ENCODE results near the gene GLE1. TPM values are rescaled to one million over a fixed set of nuclear protein-coding genes. Genes with fewer than 3 reads are reported as not detected.

The GLE1 gene
- total and polyA plus RNA-seq, 8 donors, result 21.6 to 31.8 (median 28.9) TPM

GRCh38 chr9:128494746-128495129 is 9.8 kb upstream of the GLE1 start:
- H3K4me1 ChIP-seq, result peaks cover 0 to 15% of the 10 kb centered on the region in 2 donors
- ATAC-seq (no peak), DNase-seq (no peak)
- H3K27ac ChIP-seq, result peak overlapping the region in 1 of 2 donors; percentile 53
- peaks cover 0 to 96% of the 10 kb centered on the region in 2 donors for H3K36me3 ChIP-seq
- intact Hi-C loops (cut with DNase I), result no loop called here
- no peaks in the 10 kb centered on the region for H3K9me3 ChIP-seq
- TF ChIP-seq CTCF (IDR thresholded peaks at IDR 0.05), result no peak
- no peak overlapping the region for H3K4me3 ChIP-seq
- no peaks in the 10 kb centered on the region for H3K27me3 ChIP-seq

GRCh38 chr9:128495296-128495695 is 9.2 kb upstream of the GLE1 start:
- Histone ChIP-seq H3K4me1 (peaks cover 0 to 15% of the 10 kb centered on the region in 2 donors), H3K27me3 (no peaks in the 10 kb centered on the region), H3K36me3 (peaks cover 0 to 96% of the 10 kb centered on the region in 2 donors), H3K4me3 (no peak overlapping the region), H3K27ac (no peak overlapping the region), H3K9me3 (no peaks in the 10 kb centered on the region)
- TF ChIP-seq CTCF (IDR thresholded peaks at IDR 0.05), result no peak
- ATAC-seq (no peak), DNase-seq (no peak)
- intact Hi-C loops (cut with DNase I), result no loop called here

- Histone ChIP-seq H3K27ac (no peak overlapping the region), H3K4me3 (no peak overlapping the region), H3K36me3 (peaks cover 0 to 97% of the 10 kb centered on the region in 2 donors), H3K27me3 (no peaks in the 10 kb centered on the region), H3K9me3 (no peaks in the 10 kb centered on the region), H3K4me1 (peaks cover 0 to 15% of the 10 kb centered on the region in 2 donors)
- DNase-seq (no peak), ATAC-seq (no peak)
- TF ChIP-seq CTCF (IDR thresholded peaks at IDR 0.05), result no peak
- intact Hi-C loops (cut with DNase I), result no loop called here
These were observed 8.6 kb upstream of the GLE1 start for GRCh38 chr9:128495804-128496417.

DNA sequence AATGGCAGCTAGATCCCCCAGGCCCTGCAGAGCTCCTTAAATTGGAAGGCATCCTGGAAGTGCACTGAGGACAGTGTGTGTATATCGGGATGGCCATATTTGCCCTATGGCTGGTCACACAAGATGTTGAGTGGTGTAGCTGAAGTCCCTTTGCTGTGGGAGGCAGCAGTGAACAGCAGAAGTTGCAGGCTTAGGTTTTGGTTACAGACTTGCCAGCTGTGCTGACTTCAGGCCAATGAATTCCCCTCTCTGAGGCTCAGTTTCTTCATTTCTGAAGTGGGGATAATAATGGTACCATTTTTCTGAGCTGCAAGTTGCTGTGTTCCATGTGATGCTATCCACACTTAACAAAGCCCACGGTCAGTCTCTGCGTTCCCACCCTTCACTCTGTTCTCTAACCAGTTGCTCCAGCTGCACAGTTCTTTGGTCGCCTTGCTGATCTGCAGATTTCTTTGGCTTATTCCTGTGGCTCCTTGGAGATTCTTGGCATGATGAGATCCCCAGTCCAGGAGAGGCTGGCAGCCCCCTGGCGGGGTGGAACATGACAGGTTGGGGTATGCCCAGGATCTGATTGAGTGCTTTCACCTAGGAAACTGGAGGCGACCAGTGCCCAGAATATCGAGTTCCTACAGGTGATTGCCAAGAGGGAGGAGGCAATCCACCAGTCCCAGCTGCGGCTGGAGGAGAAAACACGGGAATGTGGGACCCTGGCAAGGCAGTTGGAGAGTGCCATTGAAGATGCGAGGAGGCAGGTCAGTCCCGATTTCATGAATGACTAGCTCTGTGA is 6.5 kb upstream of the GLE1 start:
- no peak for TF ChIP-seq CTCF (IDR thresholded peaks at IDR 0.05)
- Histone ChIP-seq H3K27me3 (no peaks in the 10 kb centered on the region), H3K4me3 (no peak overlapping the region), H3K4me1 (peaks cover 0 to 15% of the 10 kb centered on the region in 2 donors), H3K27ac (no peak overlapping the region), H3K36me3 (peaks cover 0 to 86% of the 10 kb centered on the region in 2 donors), H3K9me3 (no peaks in the 10 kb centered on the region)
- no peak for DNase-seq
- intact Hi-C loops (cut with DNase I), result no loop called here
- no peak for ATAC-seq

DNA sequence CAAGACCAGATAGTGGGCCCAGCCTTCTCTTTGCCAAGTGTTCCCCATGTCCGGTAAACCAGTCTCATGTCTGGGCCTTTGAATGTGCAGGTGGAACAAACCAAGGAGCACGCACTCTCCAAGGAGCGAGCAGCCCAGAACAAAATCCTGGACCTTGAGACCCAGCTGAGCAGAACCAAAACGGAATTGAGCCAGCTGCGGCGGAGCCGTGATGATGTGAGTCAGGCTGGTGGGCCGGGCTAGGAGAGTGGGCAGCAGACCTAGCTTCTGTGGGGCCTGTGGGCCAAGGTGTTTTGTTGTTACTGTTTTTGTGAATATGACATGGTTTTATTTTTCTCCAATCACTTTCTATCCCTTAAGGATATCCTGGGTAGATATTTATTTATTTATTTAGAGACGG is 5.6 kb upstream of the GLE1 start:
- ATAC-seq (no peak), DNase-seq (no peak)
- H3K4me1 ChIP-seq, result peaks cover 0 to 18% of the 10 kb centered on the region in 2 donors
- H3K27ac ChIP-seq, result no peak overlapping the region
- H3K27me3 ChIP-seq, result no peaks in the 10 kb centered on the region
- intact Hi-C loops (cut with DNase I), result no loop called here
- no peaks in the 10 kb centered on the region for H3K9me3 ChIP-seq
- no peak for TF ChIP-seq CTCF (IDR thresholded peaks at IDR 0.05)
- peaks cover 0 to 77% of the 10 kb centered on the region in 2 donors for H3K36me3 ChIP-seq
- H3K4me3 ChIP-seq, result no peak overlapping the region
